DND-41 (cell line): Measurements from ENCODE around the gene TUBB.

Experiments used
- ATAC-seq: fragments of 200-7000 bp; cut with Tn5 transposase; 3 replicates; pipeline ENCODE4 v1.9.1; 2021; ENCODE audit warnings: low read depth; ENCODE audit not compliant: insufficient read depth
- DNase-seq: peaks from one replicate; pipeline ENCODE4 v3.0.0-alpha.2; 2020
- H2AFZ ChIP-seq: 2 replicates; pipeline ENCODE4 v1.6.0; 2012; ENCODE audit warnings: low read depth, low read length
- H3K27ac ChIP-seq: 2 replicates; pipeline ENCODE4 v1.5.1; 2012; ENCODE audit warnings: low read length, inconsistent platforms
- H3K27me3 ChIP-seq: fragments of 200-600 bp; sonication (generic); 2 replicates; pipeline ENCODE4 v1.6.0; 2012; ENCODE audit warnings: low read length, mild to moderate bottlenecking, inconsistent platforms; ENCODE audit not compliant: insufficient read depth, poor library complexity
- H3K36me3 ChIP-seq: 2 replicates; pipeline ENCODE4 v1.5.1; 2012; ENCODE audit warnings: low read length, inconsistent platforms; ENCODE audit not compliant: insufficient read depth
- H3K4me1 ChIP-seq: 2 replicates; pipeline ENCODE4 v1.5.1; 2012; ENCODE audit warnings: mild to moderate bottlenecking, low read length; ENCODE audit not compliant: insufficient read depth
- H3K4me2 ChIP-seq: 2 replicates; pipeline ENCODE4 v1.6.0; 2012; ENCODE audit warnings: mild to moderate bottlenecking, moderate library complexity, low read length, inconsistent platforms; ENCODE audit not compliant: insufficient read depth
- H3K4me3 ChIP-seq, 2 experiments: fragments of 200-600 bp in 1 of 2; shearing (Covaris generic) in 1 of 2; 2 replicates each; pipeline ENCODE4 v1.5.1; 2012 to 2016; ENCODE audit warnings: inconsistent platforms in 2 of 2, low read length in 2 of 2, mild to moderate bottlenecking in 2 of 2, low read depth in 1 of 2, moderate library complexity in 1 of 2
- H3K79me2 ChIP-seq: 2 replicates; pipeline ENCODE4 v1.6.0; 2012; ENCODE audit warnings: low read length, inconsistent platforms; ENCODE audit not compliant: insufficient read depth
- H3K9ac ChIP-seq: 2 replicates; pipeline ENCODE4 v1.6.0; 2012; ENCODE audit warnings: low read depth, mild to moderate bottlenecking, inconsistent platforms, low read length, moderate library complexity
- H3K9me3 ChIP-seq: 2 replicates; pipeline ENCODE4 v1.5.1; 2012; ENCODE audit warnings: low read length, moderate library complexity, mild to moderate bottlenecking, inconsistent platforms; ENCODE audit not compliant: insufficient read depth, severe bottlenecking
- H4K20me1 ChIP-seq: 2 replicates; pipeline ENCODE4 v1.6.0; 2012; ENCODE audit warnings: low read length; ENCODE audit not compliant: insufficient read depth
- EZH2 ChIP-seq: IDR thresholded peaks from 3 replicates; pipeline ENCODE4 v1.6.1; 2012; ENCODE audit warnings: borderline replicate concordance, low read depth, mild to moderate bottlenecking, moderate library complexity, low read length, inconsistent platforms; ENCODE audit not compliant: severe bottlenecking
- TF ChIP-seq, protein P1 (sequence below): IDR thresholded peaks from 2 replicates; pipeline ENCODE4 v1.5.1; 2012; ENCODE audit warnings: borderline replicate concordance, low read length, moderate library complexity, mild to moderate bottlenecking; ENCODE audit not compliant: poor library complexity, severe bottlenecking; ENCODE audit errors: extremely low read depth

The TUBB gene

DNA sequence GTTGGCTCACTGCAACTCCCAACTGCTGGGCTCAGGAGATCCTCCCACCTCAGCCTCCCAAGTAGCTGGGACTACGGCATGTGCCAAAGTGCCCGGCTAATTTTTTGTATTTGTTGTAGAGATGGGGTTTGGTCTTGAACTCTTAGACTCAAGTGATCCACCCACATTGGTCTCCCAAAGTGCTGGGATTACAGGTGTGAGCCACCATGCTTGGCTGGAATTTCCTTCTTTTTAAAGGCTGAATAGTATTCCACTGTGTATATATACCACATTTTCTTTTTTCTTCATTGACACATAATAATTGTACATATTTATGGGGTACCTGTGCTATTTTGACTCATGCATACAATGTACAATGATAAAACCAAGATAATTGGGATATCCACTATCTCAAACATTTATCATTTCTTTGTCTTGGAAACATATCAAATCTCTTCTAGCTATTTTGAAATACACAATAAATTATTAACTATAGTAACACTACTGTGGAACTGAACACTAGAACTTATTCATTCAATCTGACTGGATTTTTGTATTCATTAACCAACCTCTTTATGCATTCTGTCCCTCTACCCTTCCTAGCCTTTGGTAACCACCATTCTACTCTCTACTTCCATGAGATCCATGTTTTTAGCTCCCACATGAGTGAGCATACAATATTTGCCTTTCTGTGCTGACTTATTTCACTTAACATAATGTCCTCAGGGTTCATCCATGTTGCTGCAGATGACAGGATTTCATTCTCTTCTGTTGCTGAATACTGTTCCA lies 10.9 kb upstream of the TUBB start:
- DNase-seq, result no peak
- no peak overlapping the region for H3K4me3 ChIP-seq
- peaks cover 78% of the 10 kb centered on the region for H3K36me3 ChIP-seq
- H3K9me3 ChIP-seq, result no peaks in the 10 kb centered on the region
- no peaks in the 10 kb centered on the region for H3K79me2 ChIP-seq
- no peak overlapping the region for H2AFZ ChIP-seq
- H3K27ac ChIP-seq, result no peak overlapping the region
- TF ChIP-seq EZH2, result no peak
- TF ChIP-seq, protein P1, sequence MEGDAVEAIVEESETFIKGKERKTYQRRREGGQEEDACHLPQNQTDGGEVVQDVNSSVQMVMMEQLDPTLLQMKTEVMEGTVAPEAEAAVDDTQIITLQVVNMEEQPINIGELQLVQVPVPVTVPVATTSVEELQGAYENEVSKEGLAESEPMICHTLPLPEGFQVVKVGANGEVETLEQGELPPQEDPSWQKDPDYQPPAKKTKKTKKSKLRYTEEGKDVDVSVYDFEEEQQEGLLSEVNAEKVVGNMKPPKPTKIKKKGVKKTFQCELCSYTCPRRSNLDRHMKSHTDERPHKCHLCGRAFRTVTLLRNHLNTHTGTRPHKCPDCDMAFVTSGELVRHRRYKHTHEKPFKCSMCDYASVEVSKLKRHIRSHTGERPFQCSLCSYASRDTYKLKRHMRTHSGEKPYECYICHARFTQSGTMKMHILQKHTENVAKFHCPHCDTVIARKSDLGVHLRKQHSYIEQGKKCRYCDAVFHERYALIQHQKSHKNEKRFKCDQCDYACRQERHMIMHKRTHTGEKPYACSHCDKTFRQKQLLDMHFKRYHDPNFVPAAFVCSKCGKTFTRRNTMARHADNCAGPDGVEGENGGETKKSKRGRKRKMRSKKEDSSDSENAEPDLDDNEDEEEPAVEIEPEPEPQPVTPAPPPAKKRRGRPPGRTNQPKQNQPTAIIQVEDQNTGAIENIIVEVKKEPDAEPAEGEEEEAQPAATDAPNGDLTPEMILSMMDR, result no peak
- no peaks in the 10 kb centered on the region for H4K20me1 ChIP-seq
- no peak overlapping the region for H3K9ac ChIP-seq
- no peak for ATAC-seq
- no peaks in the 10 kb centered on the region for H3K4me1 ChIP-seq
- no peak overlapping the region for H3K4me2 ChIP-seq
- H3K27me3 ChIP-seq, result no peaks in the 10 kb centered on the region

DNA sequence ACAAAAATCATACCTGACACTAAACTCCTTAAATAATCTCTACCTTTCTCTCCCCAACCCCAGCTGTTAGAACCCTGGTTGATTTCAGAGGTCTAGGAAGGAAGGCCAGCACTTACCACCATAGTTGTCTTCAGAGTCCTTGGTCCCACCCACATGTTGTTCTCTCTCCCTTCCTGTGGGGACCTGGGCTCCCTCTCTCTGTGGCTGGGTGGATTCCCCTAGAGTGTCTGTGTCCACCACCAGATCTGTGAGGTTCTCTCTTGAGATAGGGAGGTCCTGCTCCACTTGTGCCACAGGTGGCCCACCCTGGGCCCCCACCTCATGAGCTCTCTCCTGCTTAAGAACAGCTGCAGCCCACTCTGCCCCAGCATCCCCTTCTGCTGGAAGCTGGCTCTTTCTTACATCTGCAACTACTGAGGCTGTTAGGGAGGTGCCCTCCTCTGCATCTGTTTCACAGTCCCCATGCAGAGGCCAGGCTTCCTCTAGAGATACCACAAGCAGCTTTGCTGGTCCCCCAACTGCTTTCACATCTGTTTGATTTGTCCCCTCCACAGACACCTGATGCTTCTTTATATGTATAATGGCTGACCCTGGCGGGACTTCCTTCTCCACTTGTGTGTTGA lies 8.3 kb upstream of the TUBB start:
- H3K27ac ChIP-seq, result no peak overlapping the region; the same call in 1 of the 2 replicates
- TF ChIP-seq EZH2, result no peak
- TF ChIP-seq, protein P1, result no peak
- 0 out of 2 replicates have a peak overlapping the region, but pooled peaks have one; percentile 7 for H3K9ac ChIP-seq

DNA sequence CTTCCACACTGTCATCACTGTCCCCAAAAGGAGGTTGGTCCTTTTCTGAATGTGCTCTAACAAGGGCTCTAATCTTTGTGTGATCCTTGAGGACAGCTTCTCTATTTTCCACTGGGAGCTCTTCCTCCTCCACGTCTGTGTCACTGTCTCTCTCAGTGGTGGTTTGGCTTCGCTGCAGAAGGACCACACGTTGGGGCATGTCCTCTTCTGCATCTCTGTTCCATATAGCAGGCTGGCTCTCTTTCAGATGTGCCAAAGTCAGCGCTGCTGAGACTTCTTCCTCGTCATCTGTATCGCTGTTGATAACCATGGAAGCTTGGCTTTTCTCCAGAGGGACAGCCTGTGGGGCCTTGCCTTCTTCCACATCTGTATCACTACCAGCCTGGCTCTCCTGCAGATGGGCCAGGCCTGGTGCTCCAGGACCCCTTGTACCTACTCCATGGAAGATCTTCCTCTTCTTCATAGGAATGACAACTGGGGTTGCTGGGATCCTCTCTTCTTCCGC lies 7.7 kb upstream of the TUBB start:
- Histone ChIP-seq H3K27ac (no peak overlapping the region; the same call in 1 of the 2 replicates), H3K4me3 (no peak overlapping the region), H3K79me2 (peaks cover 13% of the 10 kb centered on the region), H4K20me1 (no peaks in the 10 kb centered on the region), H3K9me3 (no peaks in the 10 kb centered on the region), H3K36me3 (peaks cover 63% of the 10 kb centered on the region), H3K9ac (no peak overlapping the region), H2AFZ (no peak overlapping the region), H3K4me1 (peaks cover 12% of the 10 kb centered on the region), H3K27me3 (no peaks in the 10 kb centered on the region), H3K4me2 (no peak overlapping the region)
- ATAC-seq (no peak), DNase-seq (no peak)
- no peak for TF ChIP-seq EZH2
- TF ChIP-seq, protein P1, result no peak

More for the DNA sequence above, 8.3 kb upstream of the TUBB start:
- H3K9me3 ChIP-seq, result no peaks in the 10 kb centered on the region
- H3K4me2 ChIP-seq, result no peak overlapping the region
- H3K4me3 ChIP-seq, result no peak overlapping the region
- ATAC-seq (peak; percentile 61), DNase-seq (peak; percentile 46)
- peaks cover 69% of the 10 kb centered on the region for H3K36me3 ChIP-seq
- H4K20me1 ChIP-seq, result no peaks in the 10 kb centered on the region
- peaks cover 12% of the 10 kb centered on the region for H3K4me1 ChIP-seq
- H2AFZ ChIP-seq, result no peak overlapping the region
- no peaks in the 10 kb centered on the region for H3K27me3 ChIP-seq
- H3K79me2 ChIP-seq, result peaks cover 11% of the 10 kb centered on the region
